GM12878 (cell line): ENCODE data around the gene AZU1. TPM values are rescaled to one million over a fixed set of nuclear protein-coding genes. Genes with fewer than 3 reads are reported as not detected.

Experiments used
- ATAC-seq: fragments of 200-7000 bp; cut with Tn5 transposase; 3 replicates; pipeline ENCODE4 v1.9.1; 2020; ENCODE audit warnings: mild to moderate bottlenecking, moderate library complexity
- BruUV-seq: library from RNA; stranded (reverse); fragments of 400-500 nt; replicated peaks from 2 replicates; lab custom pipeline; 2021; lab: Mats Ljungman, UMichigan
- CTCF ChIA-PET: fragments of 300-600 bp; sonication (Branson Sonifier 250); formaldehyde crosslinking; extraction: SDS; loops from one replicate; lab custom pipeline; 2021; ENCODE audit warnings: inconsistent platforms; lab: Yijun Ruan, JAX
- POLR2A ChIA-PET: fragments of 350-600 bp; formaldehyde crosslinking; extraction: SDS; loops from one replicate; lab custom pipeline; 2021; ENCODE audit warnings: inconsistent platforms; lab: Charles Lee
- RAD21 ChIA-PET: fragments of 300-600 bp; sonication (Branson Sonifier 250); formaldehyde crosslinking; loops from one replicate; lab custom pipeline; 2023; ENCODE audit warnings: antibody characterized with exemption; ENCODE audit not compliant: unreplicated experiment; lab: Charles Lee
- SMC1A ChIA-PET: fragments of 300-600 bp; sonication (Branson Sonifier 250); formaldehyde crosslinking; loops from one replicate; lab custom pipeline; 2023; ENCODE audit not compliant: unreplicated experiment, uncharacterized antibody; lab: Charles Lee
- DNase-seq: peaks from one replicate; pipeline ENCODE4 v3.0.0-alpha.2; 2011; ENCODE audit warnings: low read depth, low spot score
- FAIRE-seq: peaks from 3 replicates; lab custom pipeline; 2011; peaks lifted over from hg19 to GRCh38; lab: Jason Lieb, UNC
- H2AFZ ChIP-seq: 2 replicates; pipeline ENCODE4 v1.6.0; 2011; ENCODE audit warnings: low read depth, low read length, control low read depth; ENCODE audit not compliant: control insufficient read depth
- H3K27ac ChIP-seq: 2 replicates; pipeline ENCODE4 v1.5.1; 2011; ENCODE audit warnings: control low read depth; ENCODE audit not compliant: control insufficient read depth, insufficient read depth
- H3K27me3 ChIP-seq, 2 experiments: replicated peaks in 1 of 2; 2 replicates each; pipeline versions ENCODE4 v1.6.0 to v1.6.1; 2011; ENCODE audit warnings: low read length in 1 of 2; ENCODE audit not compliant: control insufficient read depth in 2 of 2, insufficient read depth in 2 of 2
- H3K36me3 ChIP-seq, 2 experiments: 2 replicates each; pipeline ENCODE4 v1.5.1; 2011; ENCODE audit warnings: low read length in 1 of 2; ENCODE audit not compliant: control insufficient read depth in 2 of 2, insufficient read depth in 2 of 2
- H3K4me1 ChIP-seq: 2 replicates; pipeline ENCODE4 v1.6.1; 2011; ENCODE audit warnings: mild to moderate bottlenecking, low read length, moderate library complexity, mixed read lengths; ENCODE audit not compliant: control insufficient read depth, insufficient read depth
- H3K4me2 ChIP-seq: 2 replicates; pipeline ENCODE4 v1.6.0; 2011; ENCODE audit warnings: control low read depth; ENCODE audit not compliant: control insufficient read depth, insufficient read depth
- H3K4me3 ChIP-seq: fragments of 200-600 bp; sonication (generic); 2 replicates; pipeline ENCODE4 v1.5.1; 2016
- H3K79me2 ChIP-seq: 2 replicates; pipeline ENCODE4 v1.6.0; 2011; ENCODE audit warnings: low read length; ENCODE audit not compliant: control insufficient read depth, insufficient read depth
- H3K9ac ChIP-seq: 2 replicates; pipeline ENCODE4 v1.8.0; 2011; ENCODE audit warnings: low read length, control low read depth, mixed read lengths; ENCODE audit not compliant: control insufficient read depth, insufficient read depth
- H3K9me3 ChIP-seq: replicated peaks from 3 replicates; pipeline ENCODE4 v1.5.1; 2011; ENCODE audit warnings: mild to moderate bottlenecking, low read length; ENCODE audit not compliant: control insufficient read depth, insufficient read depth
- H4K20me1 ChIP-seq: 2 replicates; pipeline ENCODE4 v1.6.0; 2011; ENCODE audit not compliant: control insufficient read depth, insufficient read depth
- DPF2 ChIP-seq: fragments of 450-650 bp; IDR thresholded peaks from 2 replicates; pipeline ENCODE4 v1.6.1; 2017; ENCODE audit warnings: mild to moderate bottlenecking
- GATAD2B ChIP-seq: fragments of 450-650 bp; conservative IDR thresholded peaks from 2 replicates; pipeline ENCODE4 v1.6.1; 2017; ENCODE audit warnings: low read depth, mild to moderate bottlenecking, moderate library complexity
- POLR2A ChIP-seq: IDR thresholded peaks from 2 replicates; pipeline ENCODE4 v1.6.1; 2011; ENCODE audit warnings: low read depth, mild to moderate bottlenecking, low read length
- RUNX3 ChIP-seq: IDR thresholded peaks from 2 replicates; pipeline ENCODE4 v1.6.1; 2012; ENCODE audit warnings: low read length, inconsistent platforms
- ZNF207 ChIP-seq: fragments of 450-650 bp; IDR thresholded peaks from 2 replicates; pipeline ENCODE4 v1.6.1; 2014; ENCODE audit warnings: antibody characterized with exemption, mild to moderate bottlenecking, borderline replicate concordance
- WGBS: methylation state at CpG from one replicate; pipeline ENCODE4 v1.1.6; 2016; ENCODE audit warnings: low lambda C conversion rate; ENCODE audit not compliant: insufficient replicate concordance, insufficient coverage; ENCODE audit errors: missing lambda C conversion rate; 5-methylcytosine and 5-hydroxymethylcytosine counted together
- in situ Hi-C: fragments of 300-500 bp; cut with MboI; formaldehyde crosslinking; loops from 9 replicates; pipeline ENCODE4 v1.14.3; 2018; ENCODE audit warnings: mixed read lengths
- intact Hi-C: fragments of 100-400 bp; cut with micrococcal nuclease; formaldehyde crosslinking; loops from one replicate; pipeline ENCODE4 v1.14.2; 2022; ENCODE audit not compliant: unreplicated experiment
- polyA plus RNA-seq, 11 experiments: library from polyadenylated mRNA; depleted of rRNA in 4 of 11; unstranded in 6 of 11; stranded (reverse) in 5 of 11; fragments of >200 nt; fragmentation: Nextera tagmentation in 4 of 11; fragmentation: Illumina TruSeq in 1 of 11; extraction: Ambion mirVana in 4 of 11; extraction: Trizol in 1 of 11; gene quantifications; 1 replicate in 1 of 11; 2 replicates in 10 of 11; pipeline versions ENCODE4 v1.2.1 to v1.2.3, GENCODE V29; 2011 to 2016; ENCODE audit warnings: inconsistent platforms in 2 of 11, missing spikeins in 2 of 11, low read depth in 1 of 11
- total RNA-seq, 4 experiments: library from RNA; depleted of rRNA in 3 of 4; stranded (reverse); fragments of >200 nt in 3 of 4; fragmentation: Illumina TruSeq in 1 of 4; extraction: Trizol in 1 of 4; gene quantifications; 2 replicates each; pipeline versions ENCODE4 v1.2.1 to v1.2.3, GENCODE V29; 2013 to 2021
- TF ChIP-seq, protein P1 (sequence below): IDR thresholded peaks from 2 replicates; pipeline ENCODE4 v1.6.1; 2011; ENCODE audit warnings: borderline replicate concordance, low read depth, mild to moderate bottlenecking, moderate library complexity, low read length; ENCODE audit not compliant: insufficient read depth, poor library complexity, severe bottlenecking
- TF ChIP-seq, protein P2 (sequence below): fragments of 450-650 bp; formaldehyde crosslinking; IDR thresholded peaks from 2 replicates; pipeline ENCODE4 v1.4.0; 2022; ENCODE audit warnings: mild to moderate bottlenecking, moderate library complexity

Gene AZU1
- total and polyA plus RNA-seq, 10 of the 15 experiments (the other 5 are each of a cell fraction or from before 2014, with no cell fraction given) = not detected

DNA sequence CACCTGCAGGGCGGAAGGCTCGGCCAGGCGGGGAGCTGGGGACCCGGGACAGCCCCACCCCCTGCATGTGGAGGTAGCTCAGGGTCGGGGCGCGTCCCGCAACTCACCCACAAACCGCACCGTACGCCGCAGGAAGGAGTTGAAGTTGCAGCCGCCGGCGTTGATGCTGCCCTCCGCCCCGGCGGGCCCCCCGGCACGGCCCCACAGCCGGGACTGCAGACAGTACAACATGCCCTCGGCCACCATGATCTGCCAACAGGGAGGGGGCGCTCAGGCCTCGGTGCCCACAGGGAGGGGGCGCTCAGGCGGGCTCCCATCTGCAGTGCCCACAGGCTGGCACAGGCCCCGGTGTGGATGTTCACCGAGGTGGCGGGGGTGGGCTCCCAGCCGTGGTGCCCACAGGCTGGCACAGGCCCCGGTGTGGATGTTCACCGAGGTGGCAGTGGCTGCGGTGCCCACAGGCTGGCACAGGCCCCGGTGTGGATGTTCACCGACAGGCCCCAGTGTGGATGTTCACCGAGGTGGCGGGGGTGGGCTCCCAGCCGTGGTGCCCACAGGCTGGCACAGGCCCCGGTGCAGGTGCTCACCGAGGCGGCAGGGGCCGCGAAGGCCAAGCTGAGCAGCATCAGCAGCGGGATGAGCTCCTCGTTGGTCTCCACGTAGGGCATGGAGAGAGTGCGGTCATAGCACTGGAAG lies 12.4 kb upstream of the AZU1 start:
- FAIRE-seq = no peak
- 98% methylated on average over 41 of the region's 47 CpGs for WGBS
- no peak for DNase-seq
- TF ChIP-seq, protein P1, sequence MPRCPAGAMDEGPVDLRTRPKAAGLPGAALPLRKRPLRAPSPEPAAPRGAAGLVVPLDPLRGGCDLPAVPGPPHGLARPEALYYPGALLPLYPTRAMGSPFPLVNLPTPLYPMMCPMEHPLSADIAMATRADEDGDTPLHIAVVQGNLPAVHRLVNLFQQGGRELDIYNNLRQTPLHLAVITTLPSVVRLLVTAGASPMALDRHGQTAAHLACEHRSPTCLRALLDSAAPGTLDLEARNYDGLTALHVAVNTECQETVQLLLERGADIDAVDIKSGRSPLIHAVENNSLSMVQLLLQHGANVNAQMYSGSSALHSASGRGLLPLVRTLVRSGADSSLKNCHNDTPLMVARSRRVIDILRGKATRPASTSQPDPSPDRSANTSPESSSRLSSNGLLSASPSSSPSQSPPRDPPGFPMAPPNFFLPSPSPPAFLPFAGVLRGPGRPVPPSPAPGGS = peak; percentile 16
- TF ChIP-seq RUNX3 = no peak
- peak; percentile 32 for TF ChIP-seq POLR2A
- TF ChIP-seq ZNF207 = no peak
- no peak for TF ChIP-seq GATAD2B
- no peak for TF ChIP-seq DPF2
- TF ChIP-seq, protein P2, sequence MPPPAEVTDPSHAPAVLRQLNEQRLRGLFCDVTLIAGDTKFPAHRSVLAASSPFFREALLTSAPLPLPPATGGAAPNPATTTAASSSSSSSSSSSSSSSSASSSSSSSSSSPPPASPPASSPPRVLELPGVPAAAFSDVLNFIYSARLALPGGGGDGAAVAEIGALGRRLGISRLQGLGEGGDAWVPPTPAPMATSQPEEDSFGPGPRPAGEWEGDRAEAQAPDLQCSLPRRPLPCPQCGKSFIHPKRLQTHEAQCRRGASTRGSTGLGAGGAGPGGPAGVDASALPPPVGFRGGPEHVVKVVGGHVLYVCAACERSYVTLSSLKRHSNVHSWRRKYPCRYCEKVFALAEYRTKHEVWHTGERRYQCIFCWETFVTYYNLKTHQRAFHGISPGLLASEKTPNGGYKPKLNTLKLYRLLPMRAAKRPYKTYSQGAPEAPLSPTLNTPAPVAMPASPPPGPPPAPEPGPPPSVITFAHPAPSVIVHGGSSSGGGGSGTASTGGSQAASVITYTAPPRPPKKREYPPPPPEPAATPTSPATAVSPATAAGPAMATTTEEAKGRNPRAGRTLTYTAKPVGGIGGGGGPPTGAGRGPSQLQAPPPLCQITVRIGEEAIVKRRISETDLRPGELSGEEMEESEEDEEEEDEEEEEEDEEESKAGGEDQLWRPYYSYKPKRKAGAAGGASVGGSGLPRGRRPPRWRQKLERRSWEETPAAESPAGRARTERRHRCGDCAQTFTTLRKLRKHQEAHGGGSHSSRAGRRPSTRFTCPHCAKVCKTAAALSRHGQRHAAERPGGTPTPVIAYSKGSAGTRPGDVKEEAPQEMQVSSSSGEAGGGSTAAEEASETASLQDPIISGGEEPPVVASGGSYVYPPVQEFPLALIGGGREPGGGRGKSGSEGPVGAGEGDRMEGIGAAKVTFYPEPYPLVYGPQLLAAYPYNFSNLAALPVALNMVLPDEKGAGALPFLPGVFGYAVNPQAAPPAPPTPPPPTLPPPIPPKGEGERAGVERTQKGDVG (CRISPR knock-in tag) = no peak
- no peaks in the 10 kb centered on the region for H3K79me2 ChIP-seq
- H3K4me1 ChIP-seq = no peaks in the 10 kb centered on the region
- POLR2A ChIA-PET = interaction anchor here (0.7 kb wide), 1 partner anchor 39 kb away, joined by 3 read pairs; no protein-coding TSS in a partner anchor
- no peak overlapping the region for H3K4me2 ChIP-seq
- RAD21 ChIA-PET = no interaction called here
- H2AFZ ChIP-seq = no peak overlapping the region
- H3K36me3 ChIP-seq = peaks cover 12 to 18% of the 10 kb centered on the region in 2 experiments; a peak in 3 of 4 replicates
- no peaks in the 10 kb centered on the region for H3K27me3 ChIP-seq
- CTCF ChIA-PET = no interaction called here
- H3K9me3 ChIP-seq = no peaks in the 10 kb centered on the region; the same call in 2 of the 3 replicates
- peak; percentile 9 for ATAC-seq
- no peak overlapping the region for H3K9ac ChIP-seq
- intact Hi-C loops (no loop called here), in situ Hi-C loops (no loop called here)
- H4K20me1 ChIP-seq = no peaks in the 10 kb centered on the region
- no peak overlapping the region for H3K27ac ChIP-seq
- BruUV-seq = no TSS peak
- no peak overlapping the region for H3K4me3 ChIP-seq
- SMC1A ChIA-PET = no interaction called here
